ENCODE results near the gene CLECL1. TPM values are rescaled to one million over a fixed set of nuclear protein-coding genes. Genes with fewer than 3 reads are reported as not detected.
"Not testable (repeated sequence)": the region's sequence is repeated elsewhere in the genome, so short reads cannot be mapped to it uniquely, and the experiment has no call there.

The CLECL1 gene
- total RNA-seq, 1 donor from 2014 or later, result not detected

- not testable (repeated sequence) for H3K4me1 Mint-ChIP-seq (ENCODE audit: low read depth, unreplicated experiment); H3K4me2 ChIP-seq (ENCODE audit: low read length); H3K4me1 ChIP-seq (ENCODE audit: insufficient read depth, low read length); H3K9ac ChIP-seq (ENCODE audit: low read length); FAIRE-seq; H3K9me3 Mint-ChIP-seq (ENCODE audit: unreplicated experiment); H3K4me3 Mint-ChIP-seq (ENCODE audit: unreplicated experiment); H3K27ac ChIP-seq (ENCODE audit: low read depth, low read length); DNase-seq (ENCODE audit: low read depth); H3K27ac Mint-ChIP-seq (ENCODE audit: unreplicated experiment); H3K9me3 ChIP-seq (ENCODE audit: insufficient read depth, low read depth, low read length); H3K79me2 ChIP-seq (ENCODE audit: insufficient read depth, low read length); H3K36me3 ChIP-seq (ENCODE audit: insufficient read depth, low read length); H4K20me1 ChIP-seq (ENCODE audit: insufficient read depth, low read length); H3K27me3 ChIP-seq (ENCODE audit: insufficient read depth, low read length); H2AFZ ChIP-seq (ENCODE audit: low read depth, low read length); H3K27me3 Mint-ChIP-seq (ENCODE audit: low read depth, unreplicated experiment); H3K4me3 ChIP-seq (ENCODE audit: insufficient read depth, low read depth, low read length)
- peaks cover 15% of the 10 kb centered on the region for H3K36me3 Mint-ChIP-seq (ENCODE audit: low read depth, unreplicated experiment)
These were observed 37.7 kb downstream of the CLECL1 start for GRCh38 chr12:9695150-9695549.

GRCh38 chr12:9694241-9694640, 38.7 kb downstream of the CLECL1 start:
- DNase-seq (ENCODE audit: low read depth) (no peak), FAIRE-seq (no peak)
- no peak overlapping the region for H3K4me2 ChIP-seq (ENCODE audit: low read length)
- H3K4me1 ChIP-seq (ENCODE audit: insufficient read depth, low read length), result no peaks in the 10 kb centered on the region
- H3K27ac ChIP-seq (ENCODE audit: low read depth, low read length), result no peak overlapping the region
- H3K27me3 ChIP-seq (ENCODE audit: insufficient read depth, low read length), result no peaks in the 10 kb centered on the region
- H3K4me3 ChIP-seq (ENCODE audit: insufficient read depth, low read depth, low read length), result no peak overlapping the region
- H2AFZ ChIP-seq (ENCODE audit: low read depth, low read length), result no peak overlapping the region
- H3K4me1 Mint-ChIP-seq (ENCODE audit: low read depth, unreplicated experiment), result no peaks in the 10 kb centered on the region
- no peaks in the 10 kb centered on the region for H3K36me3 ChIP-seq (ENCODE audit: insufficient read depth, low read length)
- H3K27me3 Mint-ChIP-seq (ENCODE audit: low read depth, unreplicated experiment), result no peaks in the 10 kb centered on the region
- no peak overlapping the region for H3K9ac ChIP-seq (ENCODE audit: low read length)
- no peaks in the 10 kb centered on the region for H3K79me2 ChIP-seq (ENCODE audit: insufficient read depth, low read length)
- no peaks in the 10 kb centered on the region for H3K9me3 ChIP-seq (ENCODE audit: insufficient read depth, low read depth, low read length)
- peaks cover 16% of the 10 kb centered on the region for H3K36me3 Mint-ChIP-seq (ENCODE audit: low read depth, unreplicated experiment)
- H3K27ac Mint-ChIP-seq (ENCODE audit: unreplicated experiment), result no peak overlapping the region
- no peak overlapping the region for H3K4me3 Mint-ChIP-seq (ENCODE audit: unreplicated experiment)
- no peaks in the 10 kb centered on the region for H4K20me1 ChIP-seq (ENCODE audit: insufficient read depth, low read length)
- H3K9me3 Mint-ChIP-seq (ENCODE audit: unreplicated experiment), result peaks cover 3% of the 10 kb centered on the region
- TF ChIP-seq EZH2 (IDR thresholded peaks at IDR 0.05; ENCODE audit: insufficient read depth, low read length), result no peak

- Histone ChIP-seq H3K9ac (ENCODE audit: low read length) (no peak overlapping the region), H2AFZ (ENCODE audit: low read depth, low read length) (no peak overlapping the region), H3K36me3 (ENCODE audit: insufficient read depth, low read length) (no peaks in the 10 kb centered on the region), H3K79me2 (ENCODE audit: insufficient read depth, low read length) (no peaks in the 10 kb centered on the region), H3K4me3 (ENCODE audit: insufficient read depth, low read depth, low read length) (no peak overlapping the region), H3K9me3 (ENCODE audit: insufficient read depth, low read depth, low read length) (no peaks in the 10 kb centered on the region), H3K27me3 (ENCODE audit: insufficient read depth, low read length) (no peaks in the 10 kb centered on the region), H3K4me2 (ENCODE audit: low read length) (no peak overlapping the region), H4K20me1 (ENCODE audit: insufficient read depth, low read length) (no peaks in the 10 kb centered on the region), H3K4me1 (ENCODE audit: insufficient read depth, low read length) (no peaks in the 10 kb centered on the region), H3K27ac (ENCODE audit: low read depth, low read length) (no peak overlapping the region)
- H3K9me3 Mint-ChIP-seq (ENCODE audit: unreplicated experiment), result peaks cover 3% of the 10 kb centered on the region
- peaks cover 20% of the 10 kb centered on the region for H3K36me3 Mint-ChIP-seq (ENCODE audit: low read depth, unreplicated experiment)
- H3K4me1 Mint-ChIP-seq (ENCODE audit: low read depth, unreplicated experiment), result no peaks in the 10 kb centered on the region
- H3K27me3 Mint-ChIP-seq (ENCODE audit: low read depth, unreplicated experiment), result no peaks in the 10 kb centered on the region
- H3K4me3 Mint-ChIP-seq (ENCODE audit: unreplicated experiment), result no peak overlapping the region
- DNase-seq (ENCODE audit: low read depth) (no peak), FAIRE-seq (no peak)
- TF ChIP-seq EZH2 (IDR thresholded peaks at IDR 0.05; ENCODE audit: insufficient read depth, low read length) (no peak), CTCF (IDR thresholded peaks at IDR 0.05; ENCODE audit: insufficient read depth, low read depth, low read length) (no peak)
- no peak overlapping the region for H3K27ac Mint-ChIP-seq (ENCODE audit: unreplicated experiment)
These were observed 40.0 kb downstream of the CLECL1 start for GRCh38 chr12:9692909-9693308.

- no peak overlapping the region for H3K4me3 ChIP-seq (ENCODE audit: insufficient read depth, low read depth, low read length)
- H3K4me2 ChIP-seq (ENCODE audit: low read length), result no peak overlapping the region
- H2AFZ ChIP-seq (ENCODE audit: low read depth, low read length), result no peak overlapping the region
- H3K27ac ChIP-seq (ENCODE audit: low read depth, low read length), result no peak overlapping the region
- FAIRE-seq, result no peak
- H3K79me2 ChIP-seq (ENCODE audit: insufficient read depth, low read length), result no peaks in the 10 kb centered on the region
- H3K9ac ChIP-seq (ENCODE audit: low read length), result no peak overlapping the region
- H3K27ac Mint-ChIP-seq (ENCODE audit: unreplicated experiment), result no peak overlapping the region
- peaks cover 3% of the 10 kb centered on the region for H3K9me3 Mint-ChIP-seq (ENCODE audit: unreplicated experiment)
- H3K4me1 Mint-ChIP-seq (ENCODE audit: low read depth, unreplicated experiment), result no peaks in the 10 kb centered on the region
- H3K4me1 ChIP-seq (ENCODE audit: insufficient read depth, low read length), result no peaks in the 10 kb centered on the region
- H3K27me3 ChIP-seq (ENCODE audit: insufficient read depth, low read length), result no peaks in the 10 kb centered on the region
- no peaks in the 10 kb centered on the region for H3K36me3 ChIP-seq (ENCODE audit: insufficient read depth, low read length)
- H4K20me1 ChIP-seq (ENCODE audit: insufficient read depth, low read length), result no peaks in the 10 kb centered on the region
- H3K4me3 Mint-ChIP-seq (ENCODE audit: unreplicated experiment), result no peak overlapping the region
- DNase-seq (ENCODE audit: low read depth), result peak; percentile 32
- no peaks in the 10 kb centered on the region for H3K9me3 ChIP-seq (ENCODE audit: insufficient read depth, low read depth, low read length)
- no peak for TF ChIP-seq CTCF (IDR thresholded peaks at IDR 0.05; ENCODE audit: insufficient read depth, low read depth, low read length)
- H3K36me3 Mint-ChIP-seq (ENCODE audit: low read depth, unreplicated experiment), result peaks cover 9% of the 10 kb centered on the region
- H3K27me3 Mint-ChIP-seq (ENCODE audit: low read depth, unreplicated experiment), result no peaks in the 10 kb centered on the region
These were observed 45.7 kb downstream of the CLECL1 start for GRCh38 chr12:9687228-9687627.

All from astrocyte (in vitro differentiated cells and primary cell).